HG03342 (cell line): ENCODE measurements around the gene UBR4.
"Not testable (repeated sequence)": the region's sequence is repeated elsewhere in the genome, so short reads cannot be mapped to it uniquely, and the experiment has no call there.

Experiments
- ATAC-seq: cut with Tn5 transposase; IDR thresholded peaks from one replicate; pipeline ENCODE4 v1.9.1; 2021; ENCODE audit warnings: mild to moderate bottlenecking, moderate library complexity; ENCODE audit not compliant: unreplicated experiment

The UBR4 gene

GRCh38 chr1:19220080-19220846 lies 10.2 kb upstream of the UBR4 start:
- ATAC-seq = no peak

- no peak for ATAC-seq
Measured at GRCh38 chr1:19219451-19219850, 9.4 kb upstream of the UBR4 start.

DNA sequence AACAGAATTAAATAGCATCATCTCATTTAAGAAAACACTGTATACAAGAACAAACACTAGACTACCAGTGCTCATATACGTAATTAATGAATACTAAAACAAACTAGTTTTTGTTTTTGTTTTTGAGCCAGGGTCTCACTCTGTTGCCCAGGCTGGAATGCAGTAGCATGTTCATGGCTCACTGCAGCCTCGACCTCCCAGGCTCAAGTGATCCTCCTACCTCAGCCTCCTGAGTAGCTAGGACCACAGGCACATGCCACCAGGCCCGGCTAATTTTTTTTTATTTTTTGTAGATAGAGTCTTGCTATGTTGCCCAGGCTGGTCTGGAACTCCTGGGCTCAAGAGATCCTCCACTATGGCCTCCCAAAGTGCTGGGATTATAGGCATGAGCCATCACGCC lies 6.5 kb upstream of the UBR4 start:
- not testable (repeated sequence) for ATAC-seq

- ATAC-seq = no peak
Measured at GRCh38 chr1:19213580-19213979, 3.5 kb upstream of the UBR4 start.

- no peak for ATAC-seq
Measured at GRCh38 chr1:19212167-19212566, 2.1 kb upstream of the UBR4 start.

GRCh38 chr1:19210772-19211549 lies 895 bp upstream of the UBR4 start:
- no peak for ATAC-seq

DNA sequence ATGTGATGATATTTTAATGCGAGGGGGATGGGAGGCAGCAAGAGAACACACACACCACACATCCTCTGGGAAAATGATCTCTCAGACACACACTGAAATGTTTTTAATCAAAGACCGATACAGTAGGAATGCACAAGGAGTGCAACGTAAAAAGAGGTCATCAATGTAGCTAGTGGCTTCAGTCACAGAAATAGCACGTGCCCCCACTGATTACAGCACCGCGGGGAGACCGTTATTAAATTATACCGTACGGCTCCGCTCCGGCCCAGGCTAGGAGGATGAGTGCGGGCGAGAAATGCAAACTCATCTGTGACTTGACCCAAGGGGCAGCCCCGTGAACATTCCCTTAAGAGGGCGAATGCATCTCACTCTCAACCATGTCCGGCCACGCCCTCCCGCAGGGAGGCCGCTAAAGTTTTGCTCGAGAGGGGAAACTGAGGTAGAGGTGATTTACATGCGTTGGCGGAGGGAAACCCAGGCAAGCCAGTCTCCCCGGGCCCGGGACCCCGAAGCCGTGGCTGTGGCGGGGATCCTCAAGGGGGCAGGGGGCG lies 552 bp downstream of the UBR4 start:
- ATAC-seq = peak; percentile 40

DNA sequence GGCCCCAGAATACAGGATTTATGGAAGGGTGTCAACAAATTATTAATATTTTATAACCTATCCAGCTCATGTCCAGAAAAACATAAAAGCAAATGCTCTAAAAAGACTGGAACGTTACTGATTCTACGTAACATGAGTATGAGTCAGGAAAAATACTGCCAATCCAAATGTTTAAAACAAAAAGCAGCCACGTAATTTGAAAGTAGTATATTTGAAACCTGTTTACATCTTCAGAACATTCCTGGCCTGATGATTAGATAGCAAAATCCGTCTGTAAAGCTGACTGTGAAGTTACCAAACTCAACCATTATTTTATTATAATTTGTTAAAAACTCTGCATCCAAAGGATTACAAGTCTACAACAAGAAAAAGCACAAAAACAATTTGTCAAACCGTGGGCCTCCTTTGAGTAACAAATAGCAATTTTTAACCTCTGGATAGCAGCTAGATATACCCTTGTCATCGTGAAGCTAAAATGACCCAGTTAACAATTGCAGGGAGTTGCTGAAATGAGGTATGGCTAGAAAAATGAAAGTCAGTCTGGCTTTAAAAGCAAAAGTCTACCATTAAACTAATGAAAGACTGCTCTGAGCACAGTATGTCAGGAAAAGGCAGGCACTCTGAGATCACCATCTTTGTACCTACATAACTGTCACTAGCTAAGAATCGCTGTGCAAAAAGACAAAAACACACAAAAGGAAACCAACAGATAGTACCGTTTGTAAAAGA lies 1.2 kb downstream of the UBR4 start:
- no peak for ATAC-seq

- ATAC-seq = no peak
Measured at GRCh38 chr1:19206947-19207346, 3.1 kb downstream of the UBR4 start.

DNA sequence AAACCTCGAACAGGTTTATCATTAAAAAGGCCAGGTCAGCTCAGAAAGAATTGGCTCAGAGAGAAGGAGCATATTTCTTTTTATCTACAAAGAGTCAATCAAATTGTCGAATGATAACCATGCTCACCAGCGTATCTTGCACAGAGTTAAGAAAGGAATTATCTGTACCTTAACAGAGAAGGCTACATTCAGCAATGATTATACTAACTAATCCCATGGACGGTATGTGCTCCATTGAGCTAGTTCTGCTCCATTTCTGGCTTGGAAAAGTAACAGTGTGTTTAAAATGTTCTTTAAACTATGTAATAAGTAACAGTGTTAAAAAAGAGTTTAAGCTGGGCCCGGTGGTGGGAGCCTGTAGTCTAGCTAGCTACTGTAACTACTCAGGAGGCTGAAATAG lies 4.2 kb downstream of the UBR4 start:
- no peak for ATAC-seq

GRCh38 chr1:19205403-19205802 lies 4.7 kb downstream of the UBR4 start:
- no peak for ATAC-seq

DNA sequence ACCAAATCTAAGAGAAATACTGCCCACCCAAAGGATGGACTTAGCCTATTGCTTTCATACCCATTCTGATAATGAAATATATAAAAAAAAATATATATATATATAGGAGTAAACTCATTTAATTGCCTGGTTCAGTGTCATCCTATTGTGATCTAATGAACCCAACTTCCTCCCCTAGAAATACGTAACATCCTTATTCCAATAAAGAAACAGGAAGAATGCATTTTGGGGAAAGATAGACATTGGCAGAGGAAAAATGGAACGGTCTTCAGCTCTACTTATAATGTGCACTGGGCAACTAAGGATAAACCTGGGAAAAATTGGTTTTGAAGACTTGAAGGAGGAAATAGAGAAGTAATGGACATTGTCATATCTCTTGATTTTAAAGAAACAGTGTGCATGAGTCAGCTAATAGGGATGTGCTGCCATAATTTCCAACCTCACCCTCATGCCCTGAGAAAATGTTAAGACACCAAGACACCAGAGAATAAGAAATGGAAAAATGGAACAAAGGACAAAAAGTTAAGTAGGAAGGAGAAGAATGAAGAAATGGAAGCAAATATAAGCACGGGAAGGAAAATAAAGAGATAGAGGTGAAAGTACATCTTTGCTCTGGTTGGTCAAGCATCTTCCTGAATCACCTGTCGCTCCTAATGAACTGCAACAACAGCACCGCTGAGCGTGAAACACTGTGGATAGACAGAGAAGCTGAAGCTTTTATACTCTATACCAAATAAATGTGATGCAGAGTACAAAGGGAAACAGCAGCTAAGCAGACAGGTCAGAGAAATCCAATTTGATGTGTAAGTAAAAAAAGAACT lies 5.4 kb downstream of the UBR4 start:
- ATAC-seq = no peak

DNA sequence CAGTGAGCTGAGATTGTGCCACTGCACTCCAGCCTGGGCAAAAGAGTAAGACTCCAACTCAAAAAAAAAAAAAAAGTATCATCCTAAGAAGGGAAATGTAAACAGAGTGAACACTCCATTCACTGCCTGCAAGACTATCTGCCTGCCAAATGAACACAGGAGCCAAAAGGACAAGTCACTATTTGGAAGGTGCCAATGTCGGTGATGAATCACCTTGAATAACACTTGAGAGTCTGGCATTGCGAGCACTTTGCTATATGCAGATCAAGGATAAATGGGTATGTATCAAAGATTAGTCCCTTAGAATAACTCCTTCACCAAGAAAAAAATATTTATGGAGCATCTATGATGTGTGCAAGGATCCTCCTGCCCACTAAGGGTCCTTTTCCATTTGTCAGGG lies 6.6 kb downstream of the UBR4 start:
- no peak for ATAC-seq

DNA sequence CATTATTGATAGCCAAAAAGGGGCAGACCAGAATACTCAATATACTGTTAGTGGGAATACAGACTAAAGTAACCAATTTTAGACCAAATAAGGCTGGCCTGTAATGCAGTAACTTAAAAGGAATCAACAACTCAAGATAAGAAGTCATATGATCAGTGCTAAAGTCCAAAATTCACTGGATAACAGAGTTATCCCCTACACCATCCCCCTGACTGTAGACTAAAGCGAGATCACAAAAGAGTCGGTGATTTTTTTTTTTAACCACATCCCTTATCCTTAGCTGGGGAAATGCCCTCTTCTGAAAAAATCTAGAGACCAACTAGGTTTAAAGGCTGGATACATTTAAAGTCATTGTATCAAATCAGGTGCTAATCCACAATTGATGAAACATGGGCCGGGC lies 7.7 kb downstream of the UBR4 start:
- ATAC-seq = no peak

DNA sequence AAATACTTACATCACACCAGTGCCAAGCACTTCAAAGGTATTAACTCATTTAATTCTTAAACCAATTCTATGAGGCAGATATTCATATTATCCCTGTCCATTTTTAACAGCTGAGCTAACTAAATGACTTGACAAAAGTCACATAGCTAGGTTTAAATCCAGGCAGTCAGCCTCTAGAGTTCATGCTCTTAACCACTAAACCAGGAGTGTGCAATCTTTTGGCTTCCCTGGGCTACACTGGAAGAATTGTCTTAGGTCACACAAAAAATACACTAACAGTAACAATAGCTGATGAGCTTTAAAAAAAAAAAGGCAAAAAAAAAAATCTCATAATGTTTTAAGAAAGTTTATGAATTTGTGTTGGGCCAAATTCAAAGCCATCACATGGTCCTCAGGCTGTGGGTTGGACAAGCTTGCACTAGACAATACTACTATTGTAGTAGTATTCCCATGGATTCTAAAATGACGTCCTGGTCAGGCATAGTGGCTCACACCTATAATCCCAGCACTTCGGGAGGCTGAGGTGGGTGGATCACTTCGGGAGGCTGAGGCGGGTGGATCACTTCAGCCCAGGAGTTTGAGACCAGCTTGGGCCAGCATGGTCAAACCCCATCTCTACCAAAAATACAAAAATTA lies 10.0 kb downstream of the UBR4 start:
- no peak for ATAC-seq

GRCh38 chr1:19199329-19199968 lies 10.6 kb downstream of the UBR4 start:
- ATAC-seq = no peak

DNA sequence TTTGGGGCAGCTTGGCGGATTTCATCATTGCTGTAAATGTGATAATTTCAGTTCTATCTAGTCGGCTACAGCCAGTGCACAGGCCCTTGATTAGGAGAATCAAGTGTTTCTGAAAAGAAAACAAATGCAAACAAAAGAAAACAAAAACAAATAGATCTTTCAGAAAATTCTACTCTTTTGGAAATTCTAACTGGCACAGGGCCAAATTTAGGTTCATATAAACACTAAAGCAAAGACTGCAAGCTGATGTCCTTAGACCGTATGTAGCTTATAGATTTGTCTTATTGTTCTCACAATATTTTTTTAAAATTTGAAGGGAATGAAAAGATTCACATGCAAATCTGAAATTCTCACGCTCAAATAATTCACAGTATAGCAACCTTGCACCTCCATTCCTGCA lies 11.2 kb downstream of the UBR4 start:
- ATAC-seq = no peak

- ATAC-seq = no peak
Measured at GRCh38 chr1:19197845-19198244, 12.2 kb downstream of the UBR4 start.

GRCh38 chr1:19196331-19196730 lies 13.7 kb downstream of the UBR4 start:
- no peak for ATAC-seq

GRCh38 chr1:19193004-19193403 lies 17.1 kb downstream of the UBR4 start:
- no peak for ATAC-seq
